Lower lobe of right lung (tissue), 2 donors: ENCODE measurements around the gene ITGB8. TPM values are rescaled to one million over a fixed set of nuclear protein-coding genes. Genes with fewer than 3 reads are reported as not detected.

Experiments used
- ATAC-seq, 2 donors: fragments of 200-7000 bp; cut with Tn5 transposase; one replicate each; pipeline ENCODE4 v1.9.1; 2020 to 2022; ENCODE audit warnings: mild to moderate bottlenecking in 2 of 2, moderate library complexity in 2 of 2
- DNase-seq: peaks from one replicate; pipeline ENCODE4 v3.0.0-alpha.2; 2020
- H3K27ac ChIP-seq: fragments of 200-600 bp; one replicate; pipeline ENCODE4 v1.8.0; 2022
- H3K27me3 ChIP-seq: fragments of 200-600 bp; one replicate; pipeline ENCODE4 v1.8.0; 2022; ENCODE audit warnings: low read depth
- H3K36me3 ChIP-seq: fragments of 200-600 bp; one replicate; pipeline ENCODE4 v1.8.0; 2022; ENCODE audit warnings: mild to moderate bottlenecking
- H3K4me1 ChIP-seq: fragments of 200-600 bp; one replicate; pipeline ENCODE4 v1.8.0; 2022
- H3K4me3 ChIP-seq: fragments of 200-600 bp; one replicate; pipeline ENCODE4 v1.8.0; 2022; ENCODE audit warnings: mild to moderate bottlenecking
- H3K9me3 ChIP-seq: fragments of 200-600 bp; one replicate; pipeline ENCODE4 v1.8.0; 2022
- intact Hi-C: fragments of 100-400 bp; cut with DNase I; formaldehyde crosslinking; loops from one replicate; pipeline ENCODE4 v1.11.0; 2022
- total RNA-seq: library from RNA; stranded (reverse); fragmentation: NEBNext Ultra II Directional; extraction: Animal tissue kit (Norgen Biotek cat#: 25700); gene quantifications from one replicate; pipeline ENCODE4 v1.2.1, GENCODE V29; 2021
- TF ChIP-seq, protein P1 (sequence below): fragments of 200-600 bp; IDR thresholded peaks from one replicate; pipeline ENCODE4 v1.8.0; 2022; ENCODE audit warnings: antibody characterized with exemption, mild to moderate bottlenecking
- donor health status: DM: no; HTN: yes; CAD: no; lungs with severe emphysema.

ITGB8 gene
- total RNA-seq, 1 donor from 2014 or later = 8.0 TPM

- TF ChIP-seq, protein P1, sequence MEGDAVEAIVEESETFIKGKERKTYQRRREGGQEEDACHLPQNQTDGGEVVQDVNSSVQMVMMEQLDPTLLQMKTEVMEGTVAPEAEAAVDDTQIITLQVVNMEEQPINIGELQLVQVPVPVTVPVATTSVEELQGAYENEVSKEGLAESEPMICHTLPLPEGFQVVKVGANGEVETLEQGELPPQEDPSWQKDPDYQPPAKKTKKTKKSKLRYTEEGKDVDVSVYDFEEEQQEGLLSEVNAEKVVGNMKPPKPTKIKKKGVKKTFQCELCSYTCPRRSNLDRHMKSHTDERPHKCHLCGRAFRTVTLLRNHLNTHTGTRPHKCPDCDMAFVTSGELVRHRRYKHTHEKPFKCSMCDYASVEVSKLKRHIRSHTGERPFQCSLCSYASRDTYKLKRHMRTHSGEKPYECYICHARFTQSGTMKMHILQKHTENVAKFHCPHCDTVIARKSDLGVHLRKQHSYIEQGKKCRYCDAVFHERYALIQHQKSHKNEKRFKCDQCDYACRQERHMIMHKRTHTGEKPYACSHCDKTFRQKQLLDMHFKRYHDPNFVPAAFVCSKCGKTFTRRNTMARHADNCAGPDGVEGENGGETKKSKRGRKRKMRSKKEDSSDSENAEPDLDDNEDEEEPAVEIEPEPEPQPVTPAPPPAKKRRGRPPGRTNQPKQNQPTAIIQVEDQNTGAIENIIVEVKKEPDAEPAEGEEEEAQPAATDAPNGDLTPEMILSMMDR = no peak
- Histone ChIP-seq H3K4me1 (no peaks in the 10 kb centered on the region), H3K4me3 (no peak overlapping the region), H3K27ac (no peak overlapping the region), H3K9me3 (no peaks in the 10 kb centered on the region), H3K27me3 (no peaks in the 10 kb centered on the region), H3K36me3 (no peaks in the 10 kb centered on the region)
- no peak for DNase-seq
- no peak for ATAC-seq
- intact Hi-C loops = no loop called here
Measured at GRCh38 chr7:20302891-20303290, 27.8 kb upstream of the ITGB8 start.

DNA sequence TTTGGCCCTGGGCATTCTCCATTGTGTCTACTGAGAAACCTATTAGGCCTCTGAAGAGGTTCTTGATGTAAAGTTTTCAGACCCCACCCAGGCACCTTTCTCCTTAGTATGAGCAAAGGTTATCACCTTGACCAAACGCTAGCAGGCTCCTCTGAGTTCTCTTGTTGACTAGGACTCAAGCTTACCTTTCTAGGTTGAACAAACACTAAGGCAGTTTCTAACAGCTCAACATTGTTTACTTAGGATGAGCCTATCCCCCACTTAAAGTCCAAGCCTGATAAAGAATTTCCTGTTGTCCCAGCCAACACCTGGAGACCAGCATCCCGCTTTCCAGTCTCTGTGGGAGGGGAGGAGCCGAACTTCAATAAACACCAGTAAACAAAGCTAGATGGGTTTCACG, 26.3 kb upstream of the ITGB8 start:
- no peaks in the 10 kb centered on the region for H3K36me3 ChIP-seq
- ATAC-seq (peak; percentile 83 to 85), DNase-seq (no peak)
- TF ChIP-seq, protein P1 = no peak
- no peaks in the 10 kb centered on the region for H3K27me3 ChIP-seq
- no peak overlapping the region for H3K27ac ChIP-seq
- intact Hi-C loops = no loop called here
- H3K9me3 ChIP-seq = no peaks in the 10 kb centered on the region
- no peak overlapping the region for H3K4me3 ChIP-seq
- no peaks in the 10 kb centered on the region for H3K4me1 ChIP-seq

GRCh38 chr7:20305726-20306125, 25.0 kb upstream of the ITGB8 start:
- no peaks in the 10 kb centered on the region for H3K27me3 ChIP-seq
- no peak overlapping the region for H3K4me3 ChIP-seq
- TF ChIP-seq, protein P1 = no peak
- H3K27ac ChIP-seq = no peak overlapping the region
- no peak for ATAC-seq
- no peaks in the 10 kb centered on the region for H3K36me3 ChIP-seq
- H3K4me1 ChIP-seq = no peaks in the 10 kb centered on the region
- H3K9me3 ChIP-seq = no peaks in the 10 kb centered on the region
- no peak for DNase-seq
- intact Hi-C loops = no loop called here

- ATAC-seq = no peak
- Histone ChIP-seq H3K9me3 (no peaks in the 10 kb centered on the region), H3K27me3 (no peaks in the 10 kb centered on the region), H3K36me3 (no peaks in the 10 kb centered on the region), H3K4me1 (no peaks in the 10 kb centered on the region), H3K27ac (no peak overlapping the region), H3K4me3 (no peak overlapping the region)
- no peak for DNase-seq
- intact Hi-C loops = no loop called here
- TF ChIP-seq, protein P1 = no peak
Measured at GRCh38 chr7:20306180-20306946, 24.3 kb upstream of the ITGB8 start.

DNA sequence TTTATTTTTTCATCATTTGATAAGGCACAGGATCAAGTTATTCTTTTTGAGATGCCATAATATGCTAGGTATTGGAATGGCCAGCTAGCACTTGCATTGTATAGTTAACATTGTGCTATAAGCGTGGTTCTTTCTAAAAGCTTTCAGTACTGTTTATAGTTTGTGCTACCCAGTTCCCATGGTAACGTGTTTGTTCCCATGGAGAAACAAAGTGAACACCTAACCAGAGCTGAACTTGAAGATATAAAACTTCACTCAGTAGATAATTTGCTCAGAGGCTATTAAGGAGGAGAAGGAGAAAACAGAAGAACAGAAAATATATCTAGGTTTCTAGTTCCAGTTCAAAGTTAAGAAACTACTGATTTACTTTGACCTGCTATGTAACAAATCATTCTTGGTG, 23.6 kb upstream of the ITGB8 start:
- Histone ChIP-seq H3K9me3 (no peaks in the 10 kb centered on the region), H3K4me3 (no peak overlapping the region), H3K36me3 (no peaks in the 10 kb centered on the region), H3K4me1 (no peaks in the 10 kb centered on the region), H3K27ac (peak overlapping the region; percentile 25), H3K27me3 (no peaks in the 10 kb centered on the region)
- ATAC-seq (peak; percentile 60 to 61), DNase-seq (no peak)
- intact Hi-C loops = no loop called here
- TF ChIP-seq, protein P1 = no peak
